ENCODE measurements around the gene PTPRM. TPM values are rescaled to one million over a fixed set of nuclear protein-coding genes. Genes with fewer than 3 reads are reported as not detected.

The PTPRM gene
- total RNA-seq, 1 experiment from 2014 or later: 100.0 TPM

- H3K36me3 ChIP-seq (ENCODE audit: control insufficient read depth, insufficient read depth, low read length): no peaks in the 10 kb centered on the region
- H3K36me3 Mint-ChIP-seq (ENCODE audit: insufficient read depth, unreplicated experiment): peaks cover 5% of the 10 kb centered on the region
- intact Hi-C loops (cut with micrococcal nuclease; ENCODE audit: unreplicated experiment): no loop called here
- no peak for TF ChIP-seq CTCF (IDR thresholded peaks at IDR 0.05; ENCODE audit: insufficient read depth in 1 of 2, low read depth in 1 of 2, low read length in 1 of 2, severe bottlenecking in 1 of 2, unreplicated experiment in 1 of 2)
- no peak overlapping the region for H3K4me3 Mint-ChIP-seq (ENCODE audit: unreplicated experiment)
- BruUV-seq (replicated peaks): no TSS peak
- H3K4me1 ChIP-seq: no peaks in the 10 kb centered on the region
- no peak overlapping the region for H3K27ac Mint-ChIP-seq (ENCODE audit: unreplicated experiment)
- H3K27me3 Mint-ChIP-seq (ENCODE audit: insufficient read depth, unreplicated experiment): no peaks in the 10 kb centered on the region
- DNase-seq: no peak
- ChIA-PET CTCF (no interaction called here), POLR2A (no interaction called here)
- no peaks in the 10 kb centered on the region for H3K9me3 ChIP-seq
- no peak overlapping the region for H3K4me3 ChIP-seq (ENCODE audit: low read depth, low read length)
- H3K9me3 Mint-ChIP-seq (ENCODE audit: unreplicated experiment): no peaks in the 10 kb centered on the region
- no peaks in the 10 kb centered on the region for H3K4me1 Mint-ChIP-seq (ENCODE audit: low read depth, unreplicated experiment)
- no peaks in the 10 kb centered on the region for H3K27me3 ChIP-seq (replicated peaks; ENCODE audit: control insufficient read depth, insufficient read depth, low read length)
Measured at GRCh38 chr18:8167673-8168072, 600.6 kb downstream of the PTPRM start.

- H3K36me3 Mint-ChIP-seq (ENCODE audit: insufficient read depth, unreplicated experiment): peaks cover 7% of the 10 kb centered on the region
- Histone ChIP-seq H3K4me1 (no peaks in the 10 kb centered on the region), H3K4me3 (ENCODE audit: low read depth, low read length) (no peak overlapping the region), H3K36me3 (ENCODE audit: control insufficient read depth, insufficient read depth, low read length) (no peaks in the 10 kb centered on the region), H3K27me3 (replicated peaks; ENCODE audit: control insufficient read depth, insufficient read depth, low read length) (no peaks in the 10 kb centered on the region), H3K9me3 (no peaks in the 10 kb centered on the region)
- intact Hi-C loops (cut with micrococcal nuclease; ENCODE audit: unreplicated experiment): no loop called here
- BruUV-seq (replicated peaks): no TSS peak
- no peaks in the 10 kb centered on the region for H3K27me3 Mint-ChIP-seq (ENCODE audit: insufficient read depth, unreplicated experiment)
- H3K9me3 Mint-ChIP-seq (ENCODE audit: unreplicated experiment): no peaks in the 10 kb centered on the region
- no peaks in the 10 kb centered on the region for H3K4me1 Mint-ChIP-seq (ENCODE audit: low read depth, unreplicated experiment)
- TF ChIP-seq CTCF (IDR thresholded peaks at IDR 0.05; ENCODE audit: insufficient read depth in 1 of 2, low read depth in 1 of 2, low read length in 1 of 2, severe bottlenecking in 1 of 2, unreplicated experiment in 1 of 2): no peak
- no peak for DNase-seq
- ChIA-PET CTCF (interaction anchor here (0.6 kb wide), 1 partner anchor 94 kb away, joined by 3 read pairs; no protein-coding TSS in a partner anchor), POLR2A (no interaction called here)
- H3K4me3 Mint-ChIP-seq (ENCODE audit: unreplicated experiment): no peak overlapping the region
- H3K27ac Mint-ChIP-seq (ENCODE audit: unreplicated experiment): no peak overlapping the region
Measured at GRCh38 chr18:8169722-8170121, 602.6 kb downstream of the PTPRM start.

GRCh38 chr18:8174771-8175170, 607.7 kb downstream of the PTPRM start:
- Histone ChIP-seq H3K9me3 (no peaks in the 10 kb centered on the region), H3K27me3 (replicated peaks; ENCODE audit: control insufficient read depth, insufficient read depth, low read length) (no peaks in the 10 kb centered on the region), H3K36me3 (ENCODE audit: control insufficient read depth, insufficient read depth, low read length) (no peaks in the 10 kb centered on the region), H3K4me3 (ENCODE audit: low read depth, low read length) (no peak overlapping the region), H3K4me1 (no peaks in the 10 kb centered on the region)
- CTCF ChIA-PET: no interaction called here
- intact Hi-C loops (cut with micrococcal nuclease; ENCODE audit: unreplicated experiment): no loop called here
- H3K4me3 Mint-ChIP-seq (ENCODE audit: unreplicated experiment): no peak overlapping the region
- no peaks in the 10 kb centered on the region for H3K9me3 Mint-ChIP-seq (ENCODE audit: unreplicated experiment)
- no peak overlapping the region for H3K27ac Mint-ChIP-seq (ENCODE audit: unreplicated experiment)
- no peaks in the 10 kb centered on the region for H3K4me1 Mint-ChIP-seq (ENCODE audit: low read depth, unreplicated experiment)
- H3K27me3 Mint-ChIP-seq (ENCODE audit: insufficient read depth, unreplicated experiment): no peaks in the 10 kb centered on the region
- no TSS peak for BruUV-seq (replicated peaks)
- no peak for DNase-seq
- no peak for TF ChIP-seq CTCF (IDR thresholded peaks at IDR 0.05; ENCODE audit: insufficient read depth in 1 of 2, low read depth in 1 of 2, low read length in 1 of 2, severe bottlenecking in 1 of 2, unreplicated experiment in 1 of 2)
- POLR2A ChIA-PET: no interaction called here
- H3K36me3 Mint-ChIP-seq (ENCODE audit: insufficient read depth, unreplicated experiment): peaks cover 7% of the 10 kb centered on the region

Measured in Caco-2 (cell line).